Endothelial cell of umbilical vein (primary cell): Measurements from ENCODE around the gene MERTK. TPM values are rescaled to one million over a fixed set of nuclear protein-coding genes. Genes with fewer than 3 reads are reported as not detected.

Source experiments
- BruUV-seq: library from RNA; stranded (reverse); fragments of 400-500 nt; replicated peaks from 2 replicates; lab custom pipeline; 2021; lab: Mats Ljungman, UMichigan
- CTCF ChIA-PET: fragments of 300-600, 350-600 bp; sonication (Branson Sonifier 250); formaldehyde crosslinking; loops from one replicate; lab custom pipeline; 2021; ENCODE audit warnings: antibody characterized with exemption, inconsistent platforms; lab: Charles Lee
- POLR2A ChIA-PET: fragments of 300-600, 350-600 bp; sonication (Branson Sonifier 250); formaldehyde crosslinking; loops from one replicate; lab custom pipeline; 2021; ENCODE audit warnings: antibody characterized with exemption, inconsistent platforms; lab: Charles Lee
- DNase-seq: peaks from one replicate; pipeline ENCODE4 v3.0.0-alpha.2; 2011; ENCODE audit warnings: low read depth, low spot score
- FAIRE-seq: peaks from 2 replicates; lab custom pipeline; 2011; peaks lifted over from hg19 to GRCh38; lab: Jason Lieb, UNC
- H2AFZ ChIP-seq: 2 replicates; pipeline ENCODE4 v1.6.0; 2012; ENCODE audit warnings: low read depth, low read length, control low read depth, inconsistent platforms
- H3K27ac ChIP-seq: 2 replicates; pipeline ENCODE4 v1.5.1; 2011; ENCODE audit warnings: low read depth, mild to moderate bottlenecking, control low read depth, low read length, moderate library complexity; ENCODE audit not compliant: insufficient read depth
- H3K27me3 ChIP-seq, 2 experiments: 2 replicates each; pipeline versions ENCODE4 v1.6.0 to v1.6.1; 2011; ENCODE audit warnings: low read length in 2 of 2, mixed read lengths in 1 of 2; ENCODE audit not compliant: control insufficient read depth in 2 of 2, insufficient read depth in 2 of 2
- H3K36me3 ChIP-seq, 2 experiments: 2 replicates in 1 of 2; 3 replicates in 1 of 2; pipeline ENCODE4 v1.5.1; 2011; ENCODE audit warnings: low read length in 2 of 2, mild to moderate bottlenecking in 1 of 2, moderate library complexity in 1 of 2; ENCODE audit not compliant: control insufficient read depth in 2 of 2, insufficient read depth in 2 of 2; ENCODE audit errors: extremely low read depth in 1 of 2
- H3K4me1 ChIP-seq: 3 replicates; pipeline ENCODE4 v1.5.1; 2011; ENCODE audit warnings: mild to moderate bottlenecking, low read length; ENCODE audit not compliant: control insufficient read depth, insufficient read depth; ENCODE audit errors: extremely low read depth
- H3K4me2 ChIP-seq: 2 replicates; pipeline ENCODE4 v1.6.1; 2011; ENCODE audit warnings: low read length, control low read depth, mixed read lengths; ENCODE audit not compliant: insufficient read depth
- H3K4me3 ChIP-seq, 3 experiments: fragments of 200-600 bp in 1 of 3; sonication (generic), shearing (Covaris generic) in 1 of 3; replicated peaks in 1 of 3; 2 replicates each; pipeline ENCODE4 v1.5.1; 2011 to 2016; ENCODE audit warnings: control low read depth in 3 of 3, low read length in 3 of 3, mild to moderate bottlenecking in 2 of 3, inconsistent platforms in 1 of 3, low read depth in 1 of 3, moderate library complexity in 1 of 3; ENCODE audit not compliant: insufficient read depth in 1 of 3
- H3K79me2 ChIP-seq: 2 replicates; pipeline ENCODE4 v1.6.0; 2012; ENCODE audit warnings: low read length, inconsistent platforms; ENCODE audit not compliant: control insufficient read depth, insufficient read depth
- H3K9ac ChIP-seq: replicated peaks from 2 replicates; pipeline ENCODE3; 2011; ENCODE audit warnings: low read length, control low read depth; ENCODE audit not compliant: insufficient read depth; ENCODE audit errors: extremely low read depth
- H3K9me1 ChIP-seq: replicated peaks from 3 replicates; pipeline ENCODE4 v1.6.0; 2011; ENCODE audit warnings: mild to moderate bottlenecking, low read length; ENCODE audit not compliant: control insufficient read depth, insufficient read depth; ENCODE audit errors: extremely low read depth
- H3K9me3 ChIP-seq: replicated peaks from 2 replicates; pipeline ENCODE4 v1.5.1; 2012; ENCODE audit warnings: low read length, inconsistent platforms; ENCODE audit not compliant: control insufficient read depth, insufficient read depth
- H4K20me1 ChIP-seq: replicated peaks from 2 replicates; pipeline ENCODE3; 2011; ENCODE audit warnings: mild to moderate bottlenecking, low read length; ENCODE audit not compliant: control insufficient read depth, insufficient read depth; ENCODE audit errors: extremely low read depth
- EZH2 ChIP-seq: IDR thresholded peaks from 2 replicates; pipeline ENCODE4 v1.6.1; 2012; ENCODE audit warnings: borderline replicate concordance, low read depth, mild to moderate bottlenecking, moderate library complexity, low read length, inconsistent platforms; ENCODE audit not compliant: severe bottlenecking
- FOS ChIP-seq: IDR thresholded peaks from 2 replicates; pipeline ENCODE4 v1.6.1; 2011; ENCODE audit warnings: mild to moderate bottlenecking, low read length, moderate library complexity, borderline replicate concordance; ENCODE audit not compliant: insufficient read depth
- GATA2 ChIP-seq: IDR thresholded peaks from 2 replicates; pipeline ENCODE4 v1.7.0; 2011; ENCODE audit warnings: low read depth, mild to moderate bottlenecking, moderate library complexity, mixed read lengths, low read length; ENCODE audit not compliant: insufficient read length, insufficient read depth
- JUN ChIP-seq: IDR thresholded peaks from 2 replicates; pipeline ENCODE4 v1.6.1; 2011; ENCODE audit warnings: borderline replicate concordance, low read depth; ENCODE audit not compliant: insufficient read length, insufficient read depth
- MYC ChIP-seq: IDR thresholded peaks from one replicate; pipeline ENCODE4 v1.6.1; 2011; ENCODE audit warnings: mild to moderate bottlenecking, low read depth, low read length
- POLR2A ChIP-seq: IDR thresholded peaks from 2 replicates; pipeline ENCODE4 v1.6.1; 2012; ENCODE audit warnings: low read depth, mild to moderate bottlenecking, control low read depth, low read length
- POLR2AphosphoS5 ChIP-seq: IDR thresholded peaks from 2 replicates; pipeline ENCODE4 v1.6.1; 2012; ENCODE audit warnings: low read depth, mild to moderate bottlenecking, control low read depth, low read length, moderate library complexity; ENCODE audit not compliant: insufficient read depth
- dilution Hi-C: fragments of 300-500 bp; cut with MboI; formaldehyde crosslinking; loops from one replicate; pipeline ENCODE4 v1.15.0; 2019; ENCODE audit warnings: low sequenced_read_pairs; ENCODE audit not compliant: extremely low pct_ligation_motif_present
- intact Hi-C: fragments of 100-400 bp; cut with micrococcal nuclease; formaldehyde crosslinking; loops from one replicate; pipeline ENCODE4 v1.10.0; 2022
- polyA plus RNA-seq, 4 experiments: library from polyadenylated mRNA; depleted of rRNA in 3 of 4; stranded (reverse) in 3 of 4; unstranded in 1 of 4; fragments of >200 nt; gene quantifications; 2 replicates each; pipeline versions ENCODE4 v1.2.1 to v1.2.3, GENCODE V29; 2011 to 2012; ENCODE audit warnings: missing spikeins in 1 of 4
- total RNA-seq: library from RNA; stranded (reverse); gene quantifications from 2 replicates; pipeline ENCODE4 v1.2.3, GENCODE V29; 2021
- TF ChIP-seq, protein P1 (sequence below): IDR thresholded peaks from 2 replicates; pipeline ENCODE4 v1.6.1; 2011; ENCODE audit not compliant: insufficient read depth, insufficient read length
- TF ChIP-seq, protein P2 (sequence below), 2 donors: IDR thresholded peaks; 1 replicate in 1 of 2; 2 replicates in 1 of 2; pipeline ENCODE4 v1.5.1; 2011; ENCODE audit warnings: low read length in 2 of 2, mild to moderate bottlenecking in 2 of 2, moderate library complexity in 2 of 2, control low read depth in 1 of 2, inconsistent platforms in 1 of 2, low read depth in 1 of 2; ENCODE audit not compliant: insufficient read depth in 1 of 2; ENCODE audit errors: extremely low read depth in 1 of 2

MERTK gene
- total and polyA plus RNA-seq, 2 donors (not counting 3 experiments of a cell fraction or from before 2014, with no cell fraction given), result 37.3 to 39.6 TPM

DNA sequence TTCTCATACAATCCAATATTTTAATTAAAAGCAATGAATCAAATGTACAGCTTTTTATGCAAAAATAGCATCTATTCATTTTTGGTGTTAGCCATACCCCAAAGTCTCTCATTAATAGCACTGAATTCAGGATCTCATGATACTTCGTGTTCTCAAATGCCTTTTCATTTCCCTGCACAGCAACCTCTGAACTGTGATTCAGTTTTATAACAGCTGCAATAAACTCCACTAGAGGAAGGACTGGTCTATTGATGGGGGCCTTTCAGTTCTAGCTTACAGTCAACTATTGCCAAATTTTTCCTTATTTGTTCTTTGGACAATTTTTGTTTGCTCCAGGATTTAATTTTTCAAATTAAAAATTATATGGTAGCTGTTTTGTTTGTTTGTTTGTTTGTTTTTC lies 151.9 kb downstream of the MERTK start:
- intact Hi-C loops (no loop called here), dilution Hi-C loops (no loop called here)
- peaks cover 0 to 1% of the 10 kb centered on the region in 2 experiments for H3K27me3 ChIP-seq
- TF ChIP-seq FOS, result no peak
- TF ChIP-seq MYC, result no peak
- TF ChIP-seq, protein P1, sequence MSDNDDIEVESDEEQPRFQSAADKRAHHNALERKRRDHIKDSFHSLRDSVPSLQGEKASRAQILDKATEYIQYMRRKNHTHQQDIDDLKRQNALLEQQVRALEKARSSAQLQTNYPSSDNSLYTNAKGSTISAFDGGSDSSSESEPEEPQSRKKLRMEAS, result no peak
- TF ChIP-seq EZH2, result no peak
- TF ChIP-seq, protein P2, sequence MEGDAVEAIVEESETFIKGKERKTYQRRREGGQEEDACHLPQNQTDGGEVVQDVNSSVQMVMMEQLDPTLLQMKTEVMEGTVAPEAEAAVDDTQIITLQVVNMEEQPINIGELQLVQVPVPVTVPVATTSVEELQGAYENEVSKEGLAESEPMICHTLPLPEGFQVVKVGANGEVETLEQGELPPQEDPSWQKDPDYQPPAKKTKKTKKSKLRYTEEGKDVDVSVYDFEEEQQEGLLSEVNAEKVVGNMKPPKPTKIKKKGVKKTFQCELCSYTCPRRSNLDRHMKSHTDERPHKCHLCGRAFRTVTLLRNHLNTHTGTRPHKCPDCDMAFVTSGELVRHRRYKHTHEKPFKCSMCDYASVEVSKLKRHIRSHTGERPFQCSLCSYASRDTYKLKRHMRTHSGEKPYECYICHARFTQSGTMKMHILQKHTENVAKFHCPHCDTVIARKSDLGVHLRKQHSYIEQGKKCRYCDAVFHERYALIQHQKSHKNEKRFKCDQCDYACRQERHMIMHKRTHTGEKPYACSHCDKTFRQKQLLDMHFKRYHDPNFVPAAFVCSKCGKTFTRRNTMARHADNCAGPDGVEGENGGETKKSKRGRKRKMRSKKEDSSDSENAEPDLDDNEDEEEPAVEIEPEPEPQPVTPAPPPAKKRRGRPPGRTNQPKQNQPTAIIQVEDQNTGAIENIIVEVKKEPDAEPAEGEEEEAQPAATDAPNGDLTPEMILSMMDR (IDR thresholded peaks at IDR 0.05; ENCODE audit: extremely low read depth in 1 of 2, insufficient read depth in 1 of 2, low read depth in 1 of 2, low read length in 2 of 2), result no peak
- TF ChIP-seq JUN, result no peak
- no peak for TF ChIP-seq GATA2
- no peak for TF ChIP-seq POLR2AphosphoS5
- TF ChIP-seq POLR2A, result no peak
- CTCF ChIA-PET, result interaction anchor here (0.9 to 6.1 kb wide), 5 partner anchors 44 to 383 kb away, joined by 3 to 85 read pairs (median 10); partner anchors contain the start of genes MERTK and RGPD8
- H3K9me3 ChIP-seq, result no peaks in the 10 kb centered on the region
- H3K4me3 ChIP-seq, result no peak overlapping the region
- no TSS peak for BruUV-seq
- H3K79me2 ChIP-seq, result no peaks in the 10 kb centered on the region
- no peaks in the 10 kb centered on the region for H3K36me3 ChIP-seq
- no peak overlapping the region for H3K27ac ChIP-seq
- no peak overlapping the region for H3K9ac ChIP-seq
- FAIRE-seq (no peak), DNase-seq (no peak)
- POLR2A ChIA-PET, result interaction anchor here (0.7 kb wide), 1 partner anchor 383 kb away, joined by 3 read pairs; the partner anchor contains the start of gene RGPD8
- H3K4me2 ChIP-seq, result no peak overlapping the region
- H2AFZ ChIP-seq, result no peak overlapping the region
- H4K20me1 ChIP-seq, result no peaks in the 10 kb centered on the region
- H3K4me1 ChIP-seq, result peaks cover 6% of the 10 kb centered on the region
- no peaks in the 10 kb centered on the region for H3K9me1 ChIP-seq
